ENCODE measurements around the gene UTP25. TPM values are rescaled to one million over a fixed set of nuclear protein-coding genes. Genes with fewer than 3 reads are reported as not detected.

The UTP25 gene
- total RNA-seq, 2 donors from 2014 or later: 4.3 to 6.0 TPM

DNA sequence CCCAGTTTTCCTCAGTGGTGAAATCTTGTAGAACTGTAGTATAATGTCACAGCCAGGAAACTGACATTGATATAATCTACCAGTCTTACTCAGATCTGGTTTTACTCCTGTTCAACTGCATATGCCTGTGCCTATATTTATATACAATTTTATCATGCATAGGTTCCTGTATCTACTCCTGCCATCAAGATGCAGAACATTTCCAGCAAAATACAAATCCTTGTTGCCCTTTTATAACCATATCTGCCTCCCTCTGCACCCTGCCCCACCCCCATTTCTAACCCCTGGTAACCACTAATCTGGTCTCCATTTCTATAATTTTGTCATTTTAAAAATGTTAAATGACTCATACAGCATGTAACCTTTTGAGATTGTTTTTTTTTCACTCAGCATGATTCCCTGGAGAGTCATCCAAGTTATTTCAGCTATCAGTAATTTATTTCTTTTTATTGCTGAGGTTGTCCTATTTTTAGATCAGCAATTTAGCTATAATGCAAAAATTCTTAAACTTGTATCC, 8.1 kb downstream of the UTP25 start:
- H3K36me3 ChIP-seq (ENCODE audit: control insufficient read depth, insufficient read depth, low read length): peaks cover 92% of the 10 kb centered on the region
- H3K4me3 Mint-ChIP-seq: no peak overlapping the region
- H3K27me3 ChIP-seq (ENCODE audit: control insufficient read depth, insufficient read depth, low read length, poor library complexity, severe bottlenecking): no peaks in the 10 kb centered on the region
- TF ChIP-seq, protein P1, sequence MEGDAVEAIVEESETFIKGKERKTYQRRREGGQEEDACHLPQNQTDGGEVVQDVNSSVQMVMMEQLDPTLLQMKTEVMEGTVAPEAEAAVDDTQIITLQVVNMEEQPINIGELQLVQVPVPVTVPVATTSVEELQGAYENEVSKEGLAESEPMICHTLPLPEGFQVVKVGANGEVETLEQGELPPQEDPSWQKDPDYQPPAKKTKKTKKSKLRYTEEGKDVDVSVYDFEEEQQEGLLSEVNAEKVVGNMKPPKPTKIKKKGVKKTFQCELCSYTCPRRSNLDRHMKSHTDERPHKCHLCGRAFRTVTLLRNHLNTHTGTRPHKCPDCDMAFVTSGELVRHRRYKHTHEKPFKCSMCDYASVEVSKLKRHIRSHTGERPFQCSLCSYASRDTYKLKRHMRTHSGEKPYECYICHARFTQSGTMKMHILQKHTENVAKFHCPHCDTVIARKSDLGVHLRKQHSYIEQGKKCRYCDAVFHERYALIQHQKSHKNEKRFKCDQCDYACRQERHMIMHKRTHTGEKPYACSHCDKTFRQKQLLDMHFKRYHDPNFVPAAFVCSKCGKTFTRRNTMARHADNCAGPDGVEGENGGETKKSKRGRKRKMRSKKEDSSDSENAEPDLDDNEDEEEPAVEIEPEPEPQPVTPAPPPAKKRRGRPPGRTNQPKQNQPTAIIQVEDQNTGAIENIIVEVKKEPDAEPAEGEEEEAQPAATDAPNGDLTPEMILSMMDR (conservative IDR thresholded peaks at IDR 0.05): no peak
- no peak for DNase-seq
- no peaks in the 10 kb centered on the region for H3K9me3 ChIP-seq (ENCODE audit: control insufficient read depth, low read length)
- H3K36me3 Mint-ChIP-seq (ENCODE audit: low read depth): peaks cover 73% of the 10 kb centered on the region
- no peaks in the 10 kb centered on the region for H3K9me3 Mint-ChIP-seq
- H3K27me3 Mint-ChIP-seq (ENCODE audit: insufficient read depth): no peaks in the 10 kb centered on the region
- H3K27ac Mint-ChIP-seq: no peak overlapping the region
- H3K4me1 Mint-ChIP-seq: no peaks in the 10 kb centered on the region
- no peak overlapping the region for H3K9ac ChIP-seq (ENCODE audit: extremely low read depth, low read length, poor library complexity, severe bottlenecking)
- H3K4me3 ChIP-seq (ENCODE audit: low read length): no peak overlapping the region
- no peaks in the 10 kb centered on the region for H3K4me1 ChIP-seq (ENCODE audit: control insufficient read depth, insufficient read depth, low read length)
- H3K27ac ChIP-seq (ENCODE audit: low read depth, low read length): no peak overlapping the region

DNA sequence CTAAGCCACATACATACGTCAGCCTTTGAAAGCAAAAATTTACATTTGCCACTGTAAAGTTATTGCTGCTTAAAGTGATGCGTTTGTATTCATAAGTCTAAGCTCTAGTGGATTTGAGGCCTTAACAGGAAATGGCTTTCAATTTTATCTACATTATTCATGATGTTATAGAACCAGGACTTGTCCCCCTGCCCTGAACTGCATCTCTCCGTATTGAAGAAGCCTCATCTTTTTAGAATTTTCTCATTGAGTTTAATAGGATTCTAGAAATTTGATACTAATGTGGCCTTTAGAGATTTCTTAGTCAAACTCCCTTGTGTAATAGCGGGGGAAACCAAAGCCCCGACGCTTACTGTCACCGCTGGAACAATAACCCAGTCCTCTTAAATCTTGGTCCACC, 9.9 kb downstream of the UTP25 start:
- Histone ChIP-seq H3K27me3 (ENCODE audit: control insufficient read depth, insufficient read depth, low read length, poor library complexity, severe bottlenecking) (no peaks in the 10 kb centered on the region), H3K36me3 (ENCODE audit: control insufficient read depth, insufficient read depth, low read length) (peaks cover 94% of the 10 kb centered on the region), H3K4me1 (ENCODE audit: control insufficient read depth, insufficient read depth, low read length) (no peaks in the 10 kb centered on the region), H3K9ac (ENCODE audit: extremely low read depth, low read length, poor library complexity, severe bottlenecking) (no peak overlapping the region), H3K27ac (ENCODE audit: low read depth, low read length) (no peak overlapping the region), H3K9me3 (ENCODE audit: control insufficient read depth, low read length) (no peaks in the 10 kb centered on the region), H3K4me3 (ENCODE audit: low read length) (no peak overlapping the region)
- Mint-ChIP-seq H3K27me3 (ENCODE audit: insufficient read depth) (no peaks in the 10 kb centered on the region), H3K4me1 (no peaks in the 10 kb centered on the region), H3K9me3 (no peaks in the 10 kb centered on the region), H3K4me3 (no peak overlapping the region), H3K36me3 (ENCODE audit: low read depth) (peaks cover 72% of the 10 kb centered on the region), H3K27ac (no peak overlapping the region)
- 96 to 100% methylated on average over 3 to 7 of the region's 7 CpGs for WGBS, 2 experiments (ENCODE audit: insufficient coverage in 1 of 2, insufficient read length in 1 of 2)
- DNase-seq: no peak
- TF ChIP-seq, protein P1 (conservative IDR thresholded peaks at IDR 0.05): no peak

DNA sequence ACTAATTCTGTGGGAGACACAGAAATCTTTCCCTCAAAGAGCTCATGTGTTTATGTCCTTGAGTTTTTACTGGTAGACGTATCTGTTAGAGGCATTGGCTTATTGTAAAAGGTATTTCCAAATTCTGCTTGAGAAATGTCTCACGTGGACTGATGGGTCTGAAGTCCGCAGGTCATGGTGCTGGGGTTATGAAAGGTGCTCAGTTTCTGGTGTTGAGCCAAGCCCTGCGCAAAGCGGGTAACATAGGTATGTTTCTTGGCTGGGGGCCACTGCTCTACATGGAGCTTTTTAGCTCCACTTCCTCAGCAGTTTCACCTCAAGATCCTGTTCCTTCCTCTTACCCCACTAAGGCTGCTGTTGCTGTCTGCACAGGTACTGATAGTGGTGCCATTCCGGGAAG, 10.8 kb downstream of the UTP25 start:
- H3K36me3 ChIP-seq (ENCODE audit: control insufficient read depth, insufficient read depth, low read length): peaks cover 93% of the 10 kb centered on the region
- H3K9me3 Mint-ChIP-seq: no peaks in the 10 kb centered on the region
- H3K27ac Mint-ChIP-seq: no peak overlapping the region

More for the DNA sequence above, 10.8 kb downstream of the UTP25 start:
- no peak overlapping the region for H3K27ac ChIP-seq (ENCODE audit: low read depth, low read length)
- Mint-ChIP-seq H3K36me3 (ENCODE audit: low read depth) (peaks cover 72% of the 10 kb centered on the region), H3K4me3 (no peak overlapping the region), H3K27me3 (ENCODE audit: insufficient read depth) (no peaks in the 10 kb centered on the region), H3K4me1 (no peaks in the 10 kb centered on the region)
- no peaks in the 10 kb centered on the region for H3K27me3 ChIP-seq (ENCODE audit: control insufficient read depth, insufficient read depth, low read length, poor library complexity, severe bottlenecking)
- H3K9ac ChIP-seq (ENCODE audit: extremely low read depth, low read length, poor library complexity, severe bottlenecking): no peak overlapping the region
- 91 to 92% methylated on average over 4 to 6 of the region's 6 CpGs for WGBS, 2 experiments (ENCODE audit: insufficient coverage in 1 of 2, insufficient read length in 1 of 2)
- no peaks in the 10 kb centered on the region for H3K9me3 ChIP-seq (ENCODE audit: control insufficient read depth, low read length)
- TF ChIP-seq, protein P1 (conservative IDR thresholded peaks at IDR 0.05): no peak
- H3K4me1 ChIP-seq (ENCODE audit: control insufficient read depth, insufficient read depth, low read length): no peaks in the 10 kb centered on the region
- no peak overlapping the region for H3K4me3 ChIP-seq (ENCODE audit: low read length)
- no peak for DNase-seq

Measured in endodermal cell (in vitro differentiated cells).